Esophagus muscularis mucosa (tissue), 4 donors: Measurements from ENCODE around the gene HNF1A. TPM values are rescaled to one million over a fixed set of nuclear protein-coding genes. Genes with fewer than 3 reads are reported as not detected.

Experiments
- DNase-seq: peaks from one replicate; pipeline ENCODE4 v3.0.0-alpha.2; 2017; ENCODE audit errors: extremely low spot score
- H3K27ac ChIP-seq, 4 donors: fragments of 200-600 bp; sonication (generic); replicated peaks in 1 of 4; 1 replicate in 3 of 4; 2 replicates in 1 of 4; pipeline ENCODE4 v1.5.1; 2016 to 2019; ENCODE audit warnings: mild to moderate bottlenecking in 1 of 4
- H3K27me3 ChIP-seq, 4 donors: fragments of 200-600 bp; sonication (generic); one replicate each; pipeline versions ENCODE4 v1.5.1 to v1.6.0; 2016 to 2019
- H3K36me3 ChIP-seq, 4 donors: fragments of 200-600 bp; sonication (generic); one replicate each; pipeline ENCODE4 v1.5.1; 2016 to 2019
- H3K4me1 ChIP-seq, 4 donors: fragments of 200-600 bp; sonication (generic); one replicate each; pipeline ENCODE4 v1.5.1; 2016 to 2019
- H3K4me3 ChIP-seq, 4 donors: fragments of 200-600 bp; sonication (generic); 1 replicate in 2 of 4; 2 replicates in 2 of 4; pipeline ENCODE4 v1.5.1; 2016 to 2019; ENCODE audit warnings: mild to moderate bottlenecking in 4 of 4, moderate library complexity in 1 of 4
- H3K9me3 ChIP-seq, 4 donors: fragments of 200-600 bp; sonication (generic); 1 replicate in 3 of 4; 2 replicates in 1 of 4; pipeline ENCODE4 v1.5.1; 2016 to 2019
- CTCF ChIP-seq, 3 experiments: fragments of 200-600 bp in 2 of 3; fragments of 450-650 bp in 1 of 3; sonication (generic) in 2 of 3; IDR thresholded peaks; one replicate each; pipeline ENCODE4 v1.5.1; 2017 to 2019; ENCODE audit warnings: antibody characterized with exemption in 3 of 3, mild to moderate bottlenecking in 2 of 3, moderate library complexity in 1 of 3
- EP300 ChIP-seq: sonication (generic); formaldehyde crosslinking; IDR thresholded peaks from one replicate; pipeline ENCODE4 v1.6.1; 2017; ENCODE audit warnings: antibody characterized with exemption
- POLR2A ChIP-seq: fragments of 450-650 bp; IDR thresholded peaks from one replicate; pipeline ENCODE4 v1.6.1; 2017; ENCODE audit warnings: antibody characterized with exemption, moderate library complexity, mild to moderate bottlenecking, low read depth
- POLR2AphosphoS5 ChIP-seq, 2 donors: sonication (generic); formaldehyde crosslinking; IDR thresholded peaks; one replicate each; pipeline ENCODE4 v1.6.1; 2017; ENCODE audit warnings: antibody characterized with exemption in 2 of 2
- WGBS: methylation state at CpG from one replicate; pipeline ENCODE4 v1.1.5; 2018; 5-methylcytosine and 5-hydroxymethylcytosine counted together
- intact Hi-C: fragments of 100-400 bp; cut with DNase I; formaldehyde crosslinking; loops from one replicate; pipeline ENCODE4 v1.15.1; 2023
- total RNA-seq, 4 donors: library from RNA; depleted of rRNA; stranded (reverse); fragments of >200 nt; gene quantifications; one replicate each; pipeline versions ENCODE4 v1.1.0 to v1.2.1, GENCODE V29; 2016

Gene HNF1A
- total RNA-seq, 4 donors from 2014 or later, result not detected

GRCh38 chr12:120956579-120957300, 21.6 kb upstream of the HNF1A start:
- WGBS, result 88% methylated on average over 5 of the region's 5 CpGs
- no peaks in the 10 kb centered on the region for H3K36me3 ChIP-seq
- H3K9me3 ChIP-seq, result no peaks in the 10 kb centered on the region
- TF ChIP-seq POLR2AphosphoS5 (IDR thresholded peaks at IDR 0.05) (no peak), CTCF (IDR thresholded peaks at IDR 0.05) (no peak), POLR2A (no peak), EP300 (no peak)
- H3K4me3 ChIP-seq, result no peak overlapping the region
- H3K4me1 ChIP-seq, result no peaks in the 10 kb centered on the region
- intact Hi-C loops, result no loop called here
- no peak overlapping the region for H3K27ac ChIP-seq
- H3K27me3 ChIP-seq, result peaks cover 0 to 3% (median 0%) of the 10 kb centered on the region in 4 donors
- no peak for DNase-seq

- no peak overlapping the region for H3K4me3 ChIP-seq
- WGBS, result 85% methylated on average over 13 of the region's 13 CpGs
- intact Hi-C loops, result no loop called here
- peaks cover 0 to 3% (median 0%) of the 10 kb centered on the region in 4 donors for H3K27me3 ChIP-seq
- no peaks in the 10 kb centered on the region for H3K36me3 ChIP-seq
- TF ChIP-seq POLR2AphosphoS5 (IDR thresholded peaks at IDR 0.05) (no peak), CTCF (IDR thresholded peaks at IDR 0.05) (no peak), EP300 (no peak), POLR2A (no peak)
- no peaks in the 10 kb centered on the region for H3K4me1 ChIP-seq
- H3K9me3 ChIP-seq, result no peaks in the 10 kb centered on the region
- DNase-seq, result no peak
- H3K27ac ChIP-seq, result no peak overlapping the region
Observed at GRCh38 chr12:120959111-120959878, 19.0 kb upstream of the HNF1A start.

GRCh38 chr12:120960657-120961056, 17.7 kb upstream of the HNF1A start:
- TF ChIP-seq POLR2A (no peak), EP300 (no peak), POLR2AphosphoS5 (IDR thresholded peaks at IDR 0.05) (no peak), CTCF (IDR thresholded peaks at IDR 0.05) (no peak)
- Histone ChIP-seq H3K9me3 (no peaks in the 10 kb centered on the region), H3K4me1 (no peaks in the 10 kb centered on the region), H3K36me3 (no peaks in the 10 kb centered on the region), H3K27me3 (peaks cover 0 to 3% (median 0%) of the 10 kb centered on the region in 4 donors), H3K27ac (no peak overlapping the region), H3K4me3 (no peak overlapping the region)
- DNase-seq, result no peak
- 82% methylated on average over 7 of the region's 7 CpGs for WGBS
- intact Hi-C loops, result no loop called here

GRCh38 chr12:120961604-120962531, 16.5 kb upstream of the HNF1A start:
- Histone ChIP-seq H3K27ac (no peak overlapping the region), H3K4me1 (no peaks in the 10 kb centered on the region), H3K4me3 (no peak overlapping the region), H3K36me3 (no peaks in the 10 kb centered on the region), H3K9me3 (no peaks in the 10 kb centered on the region), H3K27me3 (peaks cover 0 to 3% (median 0%) of the 10 kb centered on the region in 4 donors)
- intact Hi-C loops, result no loop called here
- no peak for TF ChIP-seq POLR2AphosphoS5 (IDR thresholded peaks at IDR 0.05)
- no peak for TF ChIP-seq POLR2A
- TF ChIP-seq EP300, result no peak
- no peak for TF ChIP-seq CTCF (IDR thresholded peaks at IDR 0.05)
- 76% methylated on average over 17 of the region's 17 CpGs for WGBS
- no peak for DNase-seq
